ENCODE measurements around the gene FKBP5. TPM values are rescaled to one million over a fixed set of nuclear protein-coding genes. Genes with fewer than 3 reads are reported as not detected.
A peak's percentile ranks its signal among the peaks of the same experiment; 100 is the strongest.

FKBP5 gene
- total and polyA plus RNA-seq, 2 donors from 2014 or later, result 45.6 to 267 TPM

DNA sequence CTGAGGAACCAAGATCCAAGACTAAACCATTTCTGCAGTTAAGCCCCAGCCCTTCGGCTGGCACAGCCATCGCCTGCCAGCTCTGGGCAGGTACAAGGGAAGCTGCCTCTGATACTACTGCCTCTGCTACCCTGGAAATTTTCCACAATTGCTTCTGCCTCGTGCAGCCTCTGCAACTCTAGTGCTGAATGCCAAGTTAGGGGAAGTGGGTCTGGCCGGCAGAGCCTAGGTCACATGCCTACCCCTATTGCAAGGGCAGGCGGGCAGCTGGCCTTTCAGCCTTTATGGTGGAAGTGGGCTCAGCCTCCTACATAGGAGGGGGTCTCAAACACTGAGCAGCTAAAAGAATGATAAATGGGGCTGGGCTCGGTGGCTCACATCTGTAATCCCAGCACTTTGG, 131.5 kb downstream of the FKBP5 start:
- FAIRE-seq (no peak), DNase-seq (no peak)
- intact Hi-C loops (cut with DNase I), result no loop called here
- H3K9me3 ChIP-seq (ENCODE audit: control insufficient read depth in 2 of 3, insufficient read depth in 1 of 3, low read length in 3 of 3), result peaks cover 0 to 3% (median 0%) of the 10 kb centered on the region in 3 donors
- no peak overlapping the region for H3K4me3 ChIP-seq (ENCODE audit: low read length in 3 of 3)
- H3K27ac ChIP-seq (ENCODE audit: low read depth in 2 of 2, low read length in 2 of 2), result no peak overlapping the region
- no peaks in the 10 kb centered on the region for H3K27me3 ChIP-seq (ENCODE audit: control insufficient read depth, insufficient read depth, low read length)
- H3K36me3 ChIP-seq (ENCODE audit: control insufficient read depth in 2 of 3, insufficient read depth in 3 of 3, low read length in 3 of 3), result no peaks in the 10 kb centered on the region
- H3K9ac ChIP-seq (ENCODE audit: low read length in 3 of 3), result no peak overlapping the region
- H3K4me1 ChIP-seq (ENCODE audit: control insufficient read depth in 2 of 3, insufficient read depth in 2 of 3, low read depth in 1 of 3, low read length in 3 of 3), result no peaks in the 10 kb centered on the region
- TF ChIP-seq, protein P1, sequence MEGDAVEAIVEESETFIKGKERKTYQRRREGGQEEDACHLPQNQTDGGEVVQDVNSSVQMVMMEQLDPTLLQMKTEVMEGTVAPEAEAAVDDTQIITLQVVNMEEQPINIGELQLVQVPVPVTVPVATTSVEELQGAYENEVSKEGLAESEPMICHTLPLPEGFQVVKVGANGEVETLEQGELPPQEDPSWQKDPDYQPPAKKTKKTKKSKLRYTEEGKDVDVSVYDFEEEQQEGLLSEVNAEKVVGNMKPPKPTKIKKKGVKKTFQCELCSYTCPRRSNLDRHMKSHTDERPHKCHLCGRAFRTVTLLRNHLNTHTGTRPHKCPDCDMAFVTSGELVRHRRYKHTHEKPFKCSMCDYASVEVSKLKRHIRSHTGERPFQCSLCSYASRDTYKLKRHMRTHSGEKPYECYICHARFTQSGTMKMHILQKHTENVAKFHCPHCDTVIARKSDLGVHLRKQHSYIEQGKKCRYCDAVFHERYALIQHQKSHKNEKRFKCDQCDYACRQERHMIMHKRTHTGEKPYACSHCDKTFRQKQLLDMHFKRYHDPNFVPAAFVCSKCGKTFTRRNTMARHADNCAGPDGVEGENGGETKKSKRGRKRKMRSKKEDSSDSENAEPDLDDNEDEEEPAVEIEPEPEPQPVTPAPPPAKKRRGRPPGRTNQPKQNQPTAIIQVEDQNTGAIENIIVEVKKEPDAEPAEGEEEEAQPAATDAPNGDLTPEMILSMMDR (IDR thresholded peaks at IDR 0.05; ENCODE audit: borderline replicate concordance, extremely low read depth, insufficient read depth), result no peak

DNA sequence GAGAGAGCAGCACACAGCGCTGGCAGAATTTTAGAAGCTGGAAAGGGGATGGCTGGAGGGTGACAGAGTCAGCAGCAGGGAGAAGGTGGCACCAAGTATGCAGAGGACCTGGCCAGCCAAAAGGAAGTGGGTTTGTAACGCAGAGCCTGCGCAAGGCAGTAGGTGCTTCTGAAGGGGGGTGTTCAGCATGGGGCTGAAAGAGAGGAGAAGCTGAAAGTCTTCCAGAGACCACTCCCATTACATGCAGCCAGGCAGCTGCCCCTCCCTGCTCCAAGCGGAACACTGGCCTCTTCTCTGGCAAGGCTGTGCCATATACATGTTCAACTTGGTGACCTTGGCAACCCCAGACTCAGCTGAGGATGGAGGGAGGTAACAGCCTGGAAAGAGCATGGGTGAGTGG, 133.9 kb downstream of the FKBP5 start:
- H3K27me3 ChIP-seq (ENCODE audit: control insufficient read depth, insufficient read depth, low read length), result no peaks in the 10 kb centered on the region
- peaks cover 0 to 9% (median 0%) of the 10 kb centered on the region in 3 donors for H3K9me3 ChIP-seq (ENCODE audit: control insufficient read depth in 2 of 3, insufficient read depth in 1 of 3, low read length in 3 of 3)
- no peak overlapping the region for H3K4me3 ChIP-seq (ENCODE audit: low read length in 3 of 3)
- intact Hi-C loops (cut with DNase I), result no loop called here
- DNase-seq (peak in 1 of 5 donors; percentile 22), FAIRE-seq (no peak)
- no peaks in the 10 kb centered on the region for H3K36me3 ChIP-seq (ENCODE audit: control insufficient read depth in 2 of 3, insufficient read depth in 3 of 3, low read length in 3 of 3)
- no peak overlapping the region for H3K27ac ChIP-seq (ENCODE audit: low read depth in 2 of 2, low read length in 2 of 2)
- TF ChIP-seq, protein P1 (IDR thresholded peaks at IDR 0.05; ENCODE audit: borderline replicate concordance, extremely low read depth, insufficient read depth), result no peak
- no peak overlapping the region for H3K9ac ChIP-seq (ENCODE audit: low read length in 3 of 3)
- H3K4me1 ChIP-seq (ENCODE audit: control insufficient read depth in 2 of 3, insufficient read depth in 2 of 3, low read depth in 1 of 3, low read length in 3 of 3), result no peaks in the 10 kb centered on the region

- H3K9ac ChIP-seq (ENCODE audit: low read length in 3 of 3), result no peak overlapping the region
Observed at GRCh38 chr6:35553315-35553714, 135.4 kb downstream of the FKBP5 start.

More at GRCh38 chr6:35553315-35553714, 135.4 kb downstream of the FKBP5 start:
- FAIRE-seq, result no peak
- peaks cover 0 to 9% (median 0%) of the 10 kb centered on the region in 3 donors for H3K9me3 ChIP-seq (ENCODE audit: control insufficient read depth in 2 of 3, insufficient read depth in 1 of 3, low read length in 3 of 3)
- no peaks in the 10 kb centered on the region for H3K36me3 ChIP-seq (ENCODE audit: control insufficient read depth in 2 of 3, insufficient read depth in 3 of 3, low read length in 3 of 3)
- TF ChIP-seq, protein P1 (IDR thresholded peaks at IDR 0.05; ENCODE audit: borderline replicate concordance, extremely low read depth, insufficient read depth), result no peak
- no peak overlapping the region for H3K27ac ChIP-seq (ENCODE audit: low read depth in 2 of 2, low read length in 2 of 2)
- no peaks in the 10 kb centered on the region for H3K4me1 ChIP-seq (ENCODE audit: control insufficient read depth in 2 of 3, insufficient read depth in 2 of 3, low read depth in 1 of 3, low read length in 3 of 3)
- peak in 1 of 5 donors; percentile 22 for DNase-seq
- no peaks in the 10 kb centered on the region for H3K27me3 ChIP-seq (ENCODE audit: control insufficient read depth, insufficient read depth, low read length)
- intact Hi-C loops (cut with DNase I), result no loop called here
- no peak overlapping the region for H3K4me3 ChIP-seq (ENCODE audit: low read length in 3 of 3)

All from kidney (tissue), 14 donors.